Smooth muscle cell (in vitro differentiated cells): ENCODE measurements around the gene VPS4A. TPM values are rescaled to one million over a fixed set of nuclear protein-coding genes. Genes with fewer than 3 reads are reported as not detected.
"Not testable (repeated sequence)": the region's sequence is repeated elsewhere in the genome, so short reads cannot be mapped to it uniquely, and the experiment has no call there.

ENCODE experiments used
- DNase-seq: peaks from one replicate; lab custom pipeline; 2025; ENCODE audit not compliant: unreplicated experiment; lab: John Stamatoyannopoulos, UW
- H2AFZ ChIP-seq: fragments of 200-600 bp; sonication (generic); 2 replicates; pipeline ENCODE4 v1.6.0; 2016; ENCODE audit warnings: antibody characterized with exemption, low read depth, mild to moderate bottlenecking
- H3F3A ChIP-seq: fragments of 200-600 bp; sonication (generic); 2 replicates; pipeline ENCODE4 v1.6.0; 2017; ENCODE audit warnings: antibody characterized with exemption, low read depth
- H3K27ac ChIP-seq: fragments of 200-600 bp; sonication (generic); 2 replicates; pipeline ENCODE4 v1.5.1; 2016; ENCODE audit warnings: low read depth, mild to moderate bottlenecking
- H3K27me3 ChIP-seq: fragments of 200-600 bp; sonication (generic); 2 replicates; pipeline ENCODE4 v1.6.1; 2016; ENCODE audit warnings: low read depth, mild to moderate bottlenecking
- H3K36me3 ChIP-seq: fragments of 200-600 bp; sonication (generic); 2 replicates; pipeline ENCODE4 v1.5.1; 2016; ENCODE audit warnings: low read depth
- H3K4me1 ChIP-seq: fragments of 200-600 bp; sonication (generic); 2 replicates; pipeline ENCODE4 v1.5.1; 2016; ENCODE audit warnings: low read depth
- H3K4me2 ChIP-seq: fragments of 200-600 bp; sonication (generic); 2 replicates; pipeline ENCODE4 v1.6.0; 2016; ENCODE audit warnings: mild to moderate bottlenecking
- H3K4me3 ChIP-seq: fragments of 200-600 bp; sonication (generic); 2 replicates; pipeline ENCODE4 v1.5.1; 2016; ENCODE audit warnings: mild to moderate bottlenecking
- H3K79me2 ChIP-seq: fragments of 200-600 bp; sonication (generic); 2 replicates; pipeline ENCODE4 v1.6.0; 2016; ENCODE audit warnings: low read depth, mild to moderate bottlenecking
- H3K9ac ChIP-seq: fragments of 200-600 bp; sonication (generic); 2 replicates; pipeline ENCODE4 v1.6.0; 2016; ENCODE audit warnings: low read depth
- H3K9me3 ChIP-seq: fragments of 200-600 bp; sonication (generic); replicated peaks from 2 replicates; pipeline ENCODE4 v1.5.1; 2016; ENCODE audit warnings: low read depth
- H4K20me1 ChIP-seq: fragments of 200-600 bp; sonication (generic); 2 replicates; pipeline ENCODE4 v1.6.0; 2016; ENCODE audit warnings: low read depth
- WGBS: methylation state at CpG from one replicate; pipeline ENCODE4 v1.1.7; 2016; ENCODE audit warnings: low lambda C conversion rate; 5-methylcytosine and 5-hydroxymethylcytosine counted together
- polyA plus RNA-seq: library from polyadenylated mRNA; unstranded; fragments of >200 nt; fragmentation: Nextera tagmentation; extraction: Ambion mirVana; gene quantifications from 2 replicates; pipeline ENCODE4 v1.2.1, GENCODE V29; 2016
- total RNA-seq: library from RNA; depleted of rRNA; stranded (reverse); fragments of >200 nt; gene quantifications from 2 replicates; pipeline ENCODE4 v1.2.3, GENCODE V29; 2014
- TF ChIP-seq, protein P1 (sequence below): fragments of 200-600 bp; sonication (generic); IDR thresholded peaks from 2 replicates; pipeline ENCODE4 v1.5.1; 2017; ENCODE audit warnings: borderline replicate concordance, mild to moderate bottlenecking, antibody characterized with exemption; ENCODE audit not compliant: insufficient read depth, poor library complexity, severe bottlenecking

Gene VPS4A
- total and polyA plus RNA-seq, 2 experiments from 2014 or later = 18.7 to 39.9 TPM

DNA sequence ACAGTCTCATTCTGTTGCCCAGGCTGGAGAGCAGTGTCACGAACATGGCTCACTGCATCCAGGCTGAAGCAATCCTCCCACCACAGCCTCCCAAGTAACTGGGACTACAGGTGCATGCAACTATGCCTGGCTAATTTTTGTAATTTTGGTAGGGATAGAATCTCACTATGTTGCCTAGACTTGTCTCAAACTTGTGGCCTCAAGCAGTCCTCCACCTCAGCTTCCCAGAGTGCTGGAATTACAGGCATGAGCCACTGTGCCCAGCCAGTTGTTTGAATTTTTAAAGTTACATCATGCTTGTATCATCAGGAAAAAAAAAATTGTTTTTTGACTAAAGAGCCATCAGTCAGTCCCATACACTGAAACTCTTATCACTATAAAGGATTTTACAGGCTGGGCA lies 17.1 kb upstream of the VPS4A start:
- H3K4me1 ChIP-seq = no peaks in the 10 kb centered on the region
- no peaks in the 10 kb centered on the region for H3K27me3 ChIP-seq
- DNase-seq = no peak
- no peaks in the 10 kb centered on the region for H3K9me3 ChIP-seq
- no peak overlapping the region for H3K27ac ChIP-seq
- no peak overlapping the region for H3K4me2 ChIP-seq
- H2AFZ ChIP-seq = no peak overlapping the region
- no peaks in the 10 kb centered on the region for H3F3A ChIP-seq
- no peaks in the 10 kb centered on the region for H3K36me3 ChIP-seq
- 83% methylated on average over 1 of the region's 1 CpG for WGBS
- H3K9ac ChIP-seq = no peak overlapping the region
- no peaks in the 10 kb centered on the region for H4K20me1 ChIP-seq
- no peak overlapping the region for H3K4me3 ChIP-seq
- no peaks in the 10 kb centered on the region for H3K79me2 ChIP-seq
- TF ChIP-seq, protein P1, sequence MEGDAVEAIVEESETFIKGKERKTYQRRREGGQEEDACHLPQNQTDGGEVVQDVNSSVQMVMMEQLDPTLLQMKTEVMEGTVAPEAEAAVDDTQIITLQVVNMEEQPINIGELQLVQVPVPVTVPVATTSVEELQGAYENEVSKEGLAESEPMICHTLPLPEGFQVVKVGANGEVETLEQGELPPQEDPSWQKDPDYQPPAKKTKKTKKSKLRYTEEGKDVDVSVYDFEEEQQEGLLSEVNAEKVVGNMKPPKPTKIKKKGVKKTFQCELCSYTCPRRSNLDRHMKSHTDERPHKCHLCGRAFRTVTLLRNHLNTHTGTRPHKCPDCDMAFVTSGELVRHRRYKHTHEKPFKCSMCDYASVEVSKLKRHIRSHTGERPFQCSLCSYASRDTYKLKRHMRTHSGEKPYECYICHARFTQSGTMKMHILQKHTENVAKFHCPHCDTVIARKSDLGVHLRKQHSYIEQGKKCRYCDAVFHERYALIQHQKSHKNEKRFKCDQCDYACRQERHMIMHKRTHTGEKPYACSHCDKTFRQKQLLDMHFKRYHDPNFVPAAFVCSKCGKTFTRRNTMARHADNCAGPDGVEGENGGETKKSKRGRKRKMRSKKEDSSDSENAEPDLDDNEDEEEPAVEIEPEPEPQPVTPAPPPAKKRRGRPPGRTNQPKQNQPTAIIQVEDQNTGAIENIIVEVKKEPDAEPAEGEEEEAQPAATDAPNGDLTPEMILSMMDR = no peak

DNA sequence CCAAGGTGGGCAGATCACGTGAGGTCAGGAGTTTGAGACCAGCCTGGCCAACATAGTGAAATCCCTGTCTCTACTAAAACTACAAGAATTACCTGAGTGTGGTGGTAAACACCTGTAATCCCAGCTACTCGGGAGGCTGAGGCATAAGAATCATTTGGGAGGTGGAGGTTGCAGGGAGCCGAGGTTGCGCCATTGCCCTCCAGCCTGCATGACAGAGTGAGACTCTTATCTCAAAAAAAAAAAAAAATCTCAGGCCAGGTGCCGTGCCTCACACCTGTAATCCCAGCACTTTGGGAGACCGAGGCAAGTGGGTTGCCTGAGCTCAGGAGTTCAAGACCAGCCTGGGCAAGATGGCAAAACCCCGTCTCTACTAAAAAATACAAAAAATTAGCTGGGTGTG lies 14.4 kb upstream of the VPS4A start:
- WGBS = 95% methylated on average over 7 of the region's 7 CpGs
- H3K9me3 ChIP-seq, H3K36me3 ChIP-seq, H3K4me2 ChIP-seq, H3K4me3 ChIP-seq, H4K20me1 ChIP-seq, H3K27me3 ChIP-seq, H2AFZ ChIP-seq, H3K27ac ChIP-seq, H3K79me2 ChIP-seq, H3F3A ChIP-seq, DNase-seq, H3K4me1 ChIP-seq, H3K9ac ChIP-seq: not testable (repeated sequence)

DNA sequence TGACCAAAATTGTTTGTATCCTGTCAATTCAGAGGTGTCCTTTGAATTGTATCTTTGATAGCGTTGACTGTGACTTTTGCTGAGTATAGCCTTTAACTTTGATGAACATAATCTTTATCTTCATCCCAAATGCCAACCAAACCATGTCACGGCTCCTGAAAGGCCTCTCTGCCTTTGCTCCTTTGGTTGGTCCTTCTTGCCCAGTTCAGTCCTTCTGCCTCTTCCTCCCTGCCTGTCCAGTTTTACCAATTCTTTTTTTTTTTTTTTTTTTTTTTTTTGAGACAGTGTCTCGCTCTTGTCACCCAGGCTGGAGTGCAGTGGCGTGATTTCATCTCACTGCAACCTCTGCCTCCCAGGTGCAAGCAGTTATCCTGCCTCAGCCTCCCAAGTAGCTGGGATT lies 12.9 kb upstream of the VPS4A start:
- TF ChIP-seq, protein P1 = no peak
- DNase-seq = no peak
- 98% methylated on average over 4 of the region's 4 CpGs for WGBS
- Histone ChIP-seq H3K9ac (no peak overlapping the region), H3K36me3 (peaks cover 4% of the 10 kb centered on the region), H3K4me3 (no peak overlapping the region), H4K20me1 (no peaks in the 10 kb centered on the region), H3K4me1 (no peaks in the 10 kb centered on the region), H3K27me3 (no peaks in the 10 kb centered on the region), H3K9me3 (no peaks in the 10 kb centered on the region), H3K4me2 (no peak overlapping the region), H3F3A (no peaks in the 10 kb centered on the region), H3K79me2 (no peaks in the 10 kb centered on the region), H3K27ac (no peak overlapping the region), H2AFZ (no peak overlapping the region)

DNA sequence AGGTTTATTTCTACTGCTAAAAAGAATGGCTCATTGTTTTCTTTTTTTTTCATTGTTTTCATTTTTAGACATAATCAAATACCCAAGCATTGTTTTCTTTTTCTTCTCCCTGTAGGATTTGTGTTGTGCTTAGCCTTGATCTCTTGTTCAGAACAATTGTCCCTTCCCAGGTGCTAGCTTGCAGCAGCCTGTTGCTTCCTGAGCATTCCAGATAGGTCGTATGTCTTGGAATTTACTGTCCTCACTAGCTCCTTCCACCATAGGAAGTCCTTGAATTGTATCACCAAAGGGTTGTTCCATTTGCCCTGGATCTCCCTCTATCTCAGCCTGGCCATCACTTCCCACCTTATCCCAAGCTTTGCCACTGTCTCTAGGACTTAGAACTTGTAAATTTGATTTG lies 10.0 kb upstream of the VPS4A start:
- H3K79me2 ChIP-seq = no peaks in the 10 kb centered on the region
- TF ChIP-seq, protein P1 = no peak
- H3K27ac ChIP-seq = no peak overlapping the region
- H3K27me3 ChIP-seq = no peaks in the 10 kb centered on the region
- DNase-seq = no peak
- H3K4me2 ChIP-seq = no peak overlapping the region
- H3K4me1 ChIP-seq = no peaks in the 10 kb centered on the region
- H3K9ac ChIP-seq = no peak overlapping the region
- H3K9me3 ChIP-seq = no peaks in the 10 kb centered on the region
- 92% methylated on average over 1 of the region's 1 CpG for WGBS
- H4K20me1 ChIP-seq = no peaks in the 10 kb centered on the region
- no peak overlapping the region for H3K4me3 ChIP-seq
- H2AFZ ChIP-seq = no peak overlapping the region
- H3K36me3 ChIP-seq = peaks cover 4% of the 10 kb centered on the region
- no peaks in the 10 kb centered on the region for H3F3A ChIP-seq
